IMR-90 (cell line): ENCODE measurements around the gene VTN. TPM values are rescaled to one million over a fixed set of nuclear protein-coding genes. Genes with fewer than 3 reads are reported as not detected.

Experiments used
- ATAC-seq: fragments of 200-7000 bp; cut with Tn5 transposase; 2 replicates; pipeline ENCODE4 v1.9.1; 2020; ENCODE audit warnings: low read depth, mild to moderate bottlenecking, moderate library complexity
- BruUV-seq: library from RNA; stranded (reverse); fragments of 400-500 nt; replicated peaks from 2 replicates; lab custom pipeline; 2021; lab: Mats Ljungman, UMichigan
- CTCF ChIA-PET: fragments of 300-600 bp; formaldehyde crosslinking; extraction: SDS; loops from one replicate; lab custom pipeline; 2021; ENCODE audit warnings: antibody characterized with exemption; lab: Yijun Ruan, JAX
- POLR2A ChIA-PET: fragments of 300-600 bp; sonication (Branson Sonifier 250); formaldehyde crosslinking; loops from one replicate; lab custom pipeline; 2022; ENCODE audit warnings: antibody characterized with exemption; ENCODE audit not compliant: unreplicated experiment; lab: Charles Lee
- DNase-seq: peaks from one replicate; pipeline ENCODE4 v3.0.0; 2013
- H2AFZ ChIP-seq: replicated peaks from 2 replicates; pipeline ENCODE3; 2013; ENCODE audit warnings: low read length, mild to moderate bottlenecking; ENCODE audit not compliant: poor library complexity
- H2AK5ac ChIP-seq: 2 replicates; pipeline ENCODE4 v1.6.1; 2013; ENCODE audit warnings: low read depth, low read length, inconsistent platforms
- H2AK9ac ChIP-seq: replicated peaks from 2 replicates; pipeline ENCODE3; 2013; ENCODE audit warnings: mild to moderate bottlenecking, low read depth, low read length, moderate library complexity; ENCODE audit not compliant: poor library complexity
- H2BK120ac ChIP-seq: 2 replicates; pipeline ENCODE4 v1.6.1; 2013; ENCODE audit warnings: low read depth, low read length, inconsistent platforms
- H2BK15ac ChIP-seq: 3 replicates; pipeline ENCODE4 v1.6.1; 2013; ENCODE audit warnings: low read depth, low read length, inconsistent platforms
- H2BK20ac ChIP-seq: 2 replicates; pipeline ENCODE4 v1.6.1; 2013; ENCODE audit warnings: low read depth, mild to moderate bottlenecking, inconsistent platforms, low read length, moderate library complexity
- H2BK5ac ChIP-seq: 2 replicates; pipeline ENCODE4 v1.6.1; 2013; ENCODE audit warnings: mild to moderate bottlenecking, low read depth, low read length, inconsistent platforms; ENCODE audit not compliant: poor library complexity, severe bottlenecking
- H3K14ac ChIP-seq: replicated peaks from 2 replicates; pipeline ENCODE4 v1.6.1; 2013; ENCODE audit warnings: low read depth, low read length, inconsistent platforms
- H3K18ac ChIP-seq: 2 replicates; pipeline ENCODE4 v1.6.1; 2013; ENCODE audit warnings: low read depth, low read length, control low read depth
- H3K23ac ChIP-seq: 2 replicates; pipeline ENCODE4 v1.6.1; 2013; ENCODE audit warnings: low read depth, low read length, inconsistent platforms
- H3K27ac ChIP-seq: 2 replicates; pipeline ENCODE4 v1.5.1; 2013; ENCODE audit warnings: mild to moderate bottlenecking, control low read depth, low read length; ENCODE audit not compliant: insufficient read depth
- H3K27me3 ChIP-seq: 2 replicates; pipeline ENCODE4 v1.6.1; 2013; ENCODE audit warnings: low read length; ENCODE audit not compliant: control insufficient read depth, insufficient read depth
- H3K36me3 ChIP-seq: 2 replicates; pipeline ENCODE4 v1.6.1; 2013; ENCODE audit warnings: low read length, mixed read lengths; ENCODE audit not compliant: control insufficient read depth, insufficient read depth
- H3K4ac ChIP-seq: 2 replicates; pipeline ENCODE4 v1.6.1; 2013; ENCODE audit warnings: low read depth, low read length, inconsistent platforms
- H3K4me1 ChIP-seq: 2 replicates; pipeline ENCODE4 v1.6.1; 2013; ENCODE audit warnings: low read length, mixed read lengths; ENCODE audit not compliant: control insufficient read depth, insufficient read depth
- H3K4me2 ChIP-seq: 2 replicates; pipeline ENCODE4 v1.6.1; 2013; ENCODE audit warnings: low read depth, mild to moderate bottlenecking, control low read depth, low read length, moderate library complexity
- H3K4me3 ChIP-seq: 2 replicates; pipeline ENCODE4 v1.5.1; 2013; ENCODE audit warnings: low read depth, mild to moderate bottlenecking, control low read depth, low read length, moderate library complexity; ENCODE audit not compliant: insufficient read depth
- H3K56ac ChIP-seq: 2 replicates; pipeline ENCODE4 v1.6.1; 2013; ENCODE audit warnings: low read length, inconsistent platforms; ENCODE audit not compliant: insufficient read depth; ENCODE audit errors: extremely low read depth
- H3K79me1 ChIP-seq, 2 experiments: 2 replicates each; pipeline ENCODE4 v1.6.1; 2013; ENCODE audit warnings: low read length in 2 of 2, inconsistent platforms in 1 of 2, low read depth in 1 of 2
- H3K9ac ChIP-seq: 2 replicates; pipeline ENCODE4 v1.6.1; 2013; ENCODE audit warnings: low read depth, low read length, control low read depth
- H3K9me1 ChIP-seq: 2 replicates; pipeline ENCODE4 v1.6.1; 2013; ENCODE audit warnings: low read length, inconsistent platforms; ENCODE audit not compliant: insufficient read depth
- H3K9me3 ChIP-seq: 2 replicates; pipeline ENCODE4 v1.6.1; 2013; ENCODE audit warnings: low read length; ENCODE audit not compliant: control insufficient read depth, insufficient read depth
- H4K20me1 ChIP-seq: 2 replicates; pipeline ENCODE4 v1.6.1; 2013; ENCODE audit warnings: low read length, inconsistent platforms; ENCODE audit not compliant: insufficient read depth
- H4K5ac ChIP-seq: 2 replicates; pipeline ENCODE4 v1.6.1; 2013; ENCODE audit warnings: mild to moderate bottlenecking, low read depth, low read length, control low read depth
- H4K8ac ChIP-seq, 2 experiments: 2 replicates each; pipeline ENCODE4 v1.6.1; 2013; ENCODE audit warnings: low read depth in 2 of 2, low read length in 2 of 2, control low read depth in 1 of 2, inconsistent platforms in 1 of 2
- H4K91ac ChIP-seq: 2 replicates; pipeline ENCODE4 v1.6.1; 2013; ENCODE audit warnings: low read depth, low read length, inconsistent platforms; ENCODE audit not compliant: insufficient read depth
- CEBPB ChIP-seq: IDR thresholded peaks from 2 replicates; pipeline ENCODE4 v1.6.1; 2012; ENCODE audit warnings: low read depth, low read length, improper control_type of control experiment
- CTCF ChIP-seq: conservative IDR thresholded peaks from 2 replicates; pipeline ENCODE4 v1.5.1; 2012; ENCODE audit warnings: mild to moderate bottlenecking, low read depth, low read length, improper control_type of control experiment
- ELK1 ChIP-seq: fragments of 150-350 bp; IDR thresholded peaks from 2 replicates; pipeline ENCODE4 v1.6.1; 2016; ENCODE audit warnings: low read depth, mild to moderate bottlenecking, low read length, moderate library complexity, borderline replicate concordance
- NFE2L2 ChIP-seq: fragments of 150-350 bp; IDR thresholded peaks from 2 replicates; pipeline ENCODE4 v1.6.1; 2016; ENCODE audit warnings: low read depth, mild to moderate bottlenecking, low read length
- POLR2A ChIP-seq: IDR thresholded peaks from 2 replicates; pipeline ENCODE4 v1.6.1; 2012; ENCODE audit warnings: mild to moderate bottlenecking, low read depth, low read length
- RAD21 ChIP-seq: IDR thresholded peaks from 2 replicates; pipeline ENCODE4 v1.6.1; 2012; ENCODE audit warnings: low read length, improper control_type of control experiment
- WGBS, 2 experiments: methylation state at CpG; one replicate each; pipeline versions ENCODE4 v1.1.5 to v1.1.7; 2013; ENCODE audit warnings: missing lambda C conversion rate in 2 of 2; ENCODE audit not compliant: insufficient read length in 1 of 2; ENCODE audit errors: extremely low coverage in 2 of 2; 5-methylcytosine and 5-hydroxymethylcytosine counted together
- dilution Hi-C: fragments of 300-500 bp; cut with HindIII; formaldehyde crosslinking; loops from one replicate; pipeline ENCODE4 v1.14.3; 2018; ENCODE audit warnings: low sequenced_read_pairs; ENCODE audit not compliant: unreplicated experiment
- in situ Hi-C: fragments of 300-500 bp; cut with MboI; formaldehyde crosslinking; loops from 3 replicates; pipeline ENCODE4 v1.14.3; 2019; ENCODE audit warnings: low sequenced_read_pairs, inconsistent platforms, mixed read lengths
- intact Hi-C: fragments of 100-400 bp; cut with micrococcal nuclease; formaldehyde crosslinking; loops from 2 replicates; pipeline ENCODE4 v1.10.0; 2022
- polyA plus RNA-seq, 3 experiments: library from polyadenylated mRNA; depleted of rRNA; stranded (reverse); fragments of >200 nt; gene quantifications; 2 replicates each; pipeline ENCODE4 v1.2.3, GENCODE V29; 2012; ENCODE audit warnings: low replicate concordance in 1 of 3
- total RNA-seq: library from RNA; depleted of rRNA; stranded (reverse); fragments of >200 nt; gene quantifications from 2 replicates; pipeline ENCODE4 v1.2.3, GENCODE V29; 2012

Gene VTN
- total and polyA plus RNA-seq, 2 of the 4 experiments (the other 2 are of a cell fraction), result 0.18 to 1.0 TPM

- no peak overlapping the region for H4K91ac ChIP-seq
- no peak overlapping the region for H3K4me2 ChIP-seq
- no peak for TF ChIP-seq POLR2A
- TF ChIP-seq NFE2L2, result no peak
- no peak for TF ChIP-seq CEBPB
- TF ChIP-seq RAD21, result no peak
- TF ChIP-seq ELK1, result no peak
- TF ChIP-seq CTCF, result no peak
- H3K27me3 ChIP-seq, result no peaks in the 10 kb centered on the region
- no TSS peak for BruUV-seq
- no peak overlapping the region for H3K23ac ChIP-seq
- H2AFZ ChIP-seq, result no peak overlapping the region
- no peaks in the 10 kb centered on the region for H3K79me1 ChIP-seq
- no peak overlapping the region for H2BK20ac ChIP-seq
- H3K9me1 ChIP-seq, result peaks cover 7% of the 10 kb centered on the region; the same call in 1 of the 2 replicates
- H3K9ac ChIP-seq, result no peak overlapping the region
- ATAC-seq (no peak), DNase-seq (no peak)
- no peak overlapping the region for H3K4ac ChIP-seq
- WGBS, 2 experiments, result no CpG with 5 or more reads among the region's 2 CpGs
- H2BK15ac ChIP-seq, result no peak overlapping the region
- H4K8ac ChIP-seq, result no peak overlapping the region
- no peak overlapping the region for H3K56ac ChIP-seq
- peaks cover 11% of the 10 kb centered on the region for H3K4me1 ChIP-seq
- H2AK5ac ChIP-seq, result no peak overlapping the region
- dilution Hi-C loops, result no loop called here
- no peak overlapping the region for H3K27ac ChIP-seq
- H2BK120ac ChIP-seq, result no peak overlapping the region
- intact Hi-C loops, result no loop called here
- ChIA-PET POLR2A (no interaction called here), CTCF (no interaction called here)
- no peak overlapping the region for H2AK9ac ChIP-seq
- H3K36me3 ChIP-seq, result peaks cover 26% of the 10 kb centered on the region
- no peak overlapping the region for H3K4me3 ChIP-seq
- no peak overlapping the region for H4K5ac ChIP-seq
- no peaks in the 10 kb centered on the region for H3K9me3 ChIP-seq
- no peak overlapping the region for H2BK5ac ChIP-seq
- H3K18ac ChIP-seq, result no peak overlapping the region
- no peak overlapping the region for H3K14ac ChIP-seq
- no peaks in the 10 kb centered on the region for H4K20me1 ChIP-seq
- in situ Hi-C loops, result no loop called here
Measured at GRCh38 chr17:28390563-28390962, 20.5 kb upstream of the VTN start.
